Skeletal muscle satellite cell (primary cell): ENCODE results near the gene GALT.

Source experiments
- H3K27me3 ChIP-seq: 2 replicates; pipeline ENCODE4 v1.7.0; 2013; ENCODE audit warnings: low read length; ENCODE audit not compliant: control insufficient read depth, insufficient read depth
- H3K36me3 ChIP-seq: 2 replicates; pipeline ENCODE4 v1.7.0; 2013; ENCODE audit warnings: mild to moderate bottlenecking, control low read depth, low read length; ENCODE audit not compliant: insufficient read depth
- H3K4me1 ChIP-seq: 2 replicates; pipeline ENCODE4 v1.7.0; 2013; ENCODE audit warnings: low read length; ENCODE audit not compliant: control insufficient read depth, insufficient read depth
- H3K4me2 ChIP-seq: 2 replicates; pipeline ENCODE4 v1.7.0; 2013; ENCODE audit warnings: mild to moderate bottlenecking, low read length
- H3K4me3 ChIP-seq: 2 replicates; pipeline ENCODE4 v1.7.0; 2013; ENCODE audit warnings: low read length
- H3K9ac ChIP-seq: 2 replicates; pipeline ENCODE4 v1.7.0; 2013; ENCODE audit warnings: mild to moderate bottlenecking, low read depth, low read length, moderate library complexity
- H3K9me3 ChIP-seq: replicated peaks from 2 replicates; pipeline ENCODE4 v1.7.0; 2013; ENCODE audit warnings: mild to moderate bottlenecking, control low read depth, low read length

The GALT gene

DNA sequence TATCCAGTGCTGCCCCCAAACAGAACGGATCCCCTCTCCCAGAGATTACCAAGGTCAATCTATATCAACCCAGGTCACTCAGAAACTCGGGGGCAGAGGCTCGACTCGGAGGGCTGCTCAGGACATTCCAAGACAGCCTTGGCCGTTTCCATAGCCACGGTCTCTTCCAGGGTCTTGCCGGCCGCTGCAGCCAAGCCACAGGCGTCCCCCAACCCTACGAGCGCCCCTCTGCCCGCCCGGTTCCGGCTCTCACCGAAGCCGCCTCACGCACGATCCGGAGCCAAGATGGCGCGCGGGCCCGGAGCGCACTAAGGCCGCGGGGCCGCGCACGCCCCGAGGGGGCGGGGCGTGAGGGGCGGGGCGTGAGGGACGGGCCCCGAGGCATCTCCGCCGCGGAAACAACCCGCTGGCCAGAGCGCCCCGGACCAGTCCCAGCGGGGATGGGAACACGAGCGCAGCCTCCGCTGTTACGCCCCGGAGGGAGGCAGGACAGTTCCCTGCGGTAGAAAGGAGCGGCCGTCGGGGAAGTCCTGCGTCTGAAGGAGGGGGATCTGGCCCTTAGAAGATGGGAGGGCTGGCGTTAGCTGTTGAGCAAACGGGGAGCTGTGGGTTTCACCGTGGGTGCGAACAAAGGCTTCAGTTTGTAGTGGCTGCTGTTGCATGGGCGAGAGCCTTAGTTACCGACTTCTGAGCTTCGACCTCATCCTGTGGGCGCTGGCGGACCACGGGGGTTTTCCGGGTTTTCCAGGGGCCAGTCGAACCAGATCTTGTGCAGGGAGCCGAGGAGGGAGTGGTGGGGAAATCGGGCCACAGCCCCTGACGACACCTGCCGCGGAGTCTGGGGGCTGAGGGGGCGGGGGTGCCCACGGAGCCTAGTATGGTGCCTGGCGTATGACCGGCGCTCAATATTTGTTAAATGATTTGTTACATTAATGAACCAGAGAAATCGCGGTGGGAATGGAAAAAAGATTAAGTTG, 34.4 kb upstream of the GALT start, which contains the start of gene RPP25L:
Gene RPP25L, minus strand, starts transcription at position 287 of the 977 bp plus-strand sequence. CDS start 801 bp downstream, outside the sequence.
- Histone ChIP-seq H3K4me2 (peak within 1 kb of the TSS; percentile 96), H3K4me1 (peaks cover 21% of the 10 kb centered on the region), H3K9ac (peak within 1 kb of the TSS; percentile 96), H3K9me3 (no peaks in the 10 kb centered on the region), H3K4me3 (peak within 1 kb of the TSS; percentile 90), H3K36me3 (peaks cover 14% of the 10 kb centered on the region), H3K27me3 (no peaks in the 10 kb centered on the region)

GRCh38 chr9:34612788-34613390, 33.6 kb upstream of the GALT start:
- H3K4me1 ChIP-seq = peaks cover 21% of the 10 kb centered on the region
- peak overlapping the region; percentile 96 for H3K9ac ChIP-seq
- H3K27me3 ChIP-seq = no peaks in the 10 kb centered on the region
- peaks cover 22% of the 10 kb centered on the region for H3K36me3 ChIP-seq
- peak overlapping the region; percentile 96 for H3K4me2 ChIP-seq
- no peaks in the 10 kb centered on the region for H3K9me3 ChIP-seq
- peak overlapping the region; percentile 90 for H3K4me3 ChIP-seq

DNA sequence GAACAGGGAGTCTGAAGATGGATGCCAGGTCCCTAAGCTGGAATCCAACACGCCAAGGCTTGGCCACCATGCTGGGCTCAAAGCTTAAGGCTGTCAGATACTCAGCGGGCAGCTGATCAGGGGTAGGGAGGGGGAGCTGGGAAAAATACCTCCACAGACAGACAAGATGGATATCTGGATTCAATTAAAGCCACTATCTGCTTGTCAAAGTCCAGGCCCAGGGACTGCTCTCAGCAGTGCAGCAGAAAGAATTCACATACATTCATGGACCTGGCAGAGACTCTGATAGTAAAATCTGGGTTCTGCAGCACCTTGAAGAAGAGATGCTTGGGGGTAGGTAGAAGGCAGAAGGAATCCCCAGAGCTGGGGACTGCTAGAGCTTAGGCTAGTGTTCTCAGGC, 31.3 kb upstream of the GALT start:
- Histone ChIP-seq H3K9me3 (no peaks in the 10 kb centered on the region), H3K4me2 (no peak overlapping the region), H3K27me3 (no peaks in the 10 kb centered on the region), H3K36me3 (peaks cover 24% of the 10 kb centered on the region), H3K4me3 (no peak overlapping the region), H3K4me1 (peaks cover 28% of the 10 kb centered on the region), H3K9ac (no peak overlapping the region)

GRCh38 chr9:34620061-34620994, 26.1 kb upstream of the GALT start, which contains the start of gene DCTN3:
Gene DCTN3 (minus strand): TSS chr9:34620495. CDS start chr9:34620464, 31 bp downstream.
- peaks cover 19% of the 10 kb centered on the region for H3K36me3 ChIP-seq
- peaks cover 7% of the 10 kb centered on the region for H3K4me1 ChIP-seq
- H3K27me3 ChIP-seq = peaks cover 27% of the 10 kb centered on the region
- H3K9ac ChIP-seq = peak within 1 kb of the TSS; percentile 89
- H3K4me2 ChIP-seq = peak within 1 kb of the TSS; percentile 95
- H3K9me3 ChIP-seq = no peaks in the 10 kb centered on the region
- peak within 1 kb of the TSS; percentile 79 for H3K4me3 ChIP-seq

DNA sequence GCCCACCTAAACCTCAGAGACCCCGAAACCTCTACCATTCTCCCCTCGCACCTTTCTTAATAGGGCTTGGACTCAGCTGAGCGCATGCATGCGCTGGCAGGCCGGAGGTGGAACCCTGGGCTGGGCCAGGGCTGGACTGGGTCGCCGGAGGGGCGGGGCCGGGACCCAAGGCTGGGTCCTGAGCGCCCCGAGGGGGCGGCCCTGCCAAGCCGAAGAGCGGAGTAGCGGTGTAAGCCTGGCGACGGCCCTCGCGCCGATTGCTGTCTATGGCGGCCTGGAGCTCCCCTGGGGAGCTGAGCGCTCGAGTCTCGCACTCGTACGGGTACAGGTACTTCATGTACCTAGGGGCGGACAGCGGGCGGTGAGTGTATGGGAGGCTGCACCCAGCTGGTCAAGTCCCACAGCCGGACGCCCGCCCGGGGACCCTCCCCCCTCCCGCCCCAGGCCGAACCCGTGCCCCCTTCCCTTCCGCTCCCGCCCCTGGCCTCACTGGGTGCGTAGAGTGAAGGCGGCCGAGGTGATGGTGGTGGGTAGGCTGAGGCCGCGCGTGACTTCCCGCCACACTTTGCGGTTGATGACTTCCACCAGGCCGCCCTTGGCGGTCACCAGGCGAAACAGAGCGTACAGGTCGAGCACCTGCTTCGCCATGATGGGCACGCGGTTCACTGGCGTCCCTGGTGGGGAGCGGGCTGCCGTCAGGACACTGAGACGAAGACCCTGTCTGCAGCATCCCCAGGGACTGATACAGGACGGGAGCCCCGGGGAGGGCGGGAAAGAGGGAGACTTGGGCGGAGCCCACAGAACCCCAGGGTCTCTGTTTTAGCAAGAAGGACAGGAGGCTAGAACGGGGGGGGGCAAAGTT, 22.9 kb upstream of the GALT start:
- no peaks in the 10 kb centered on the region for H3K9me3 ChIP-seq
- no peak overlapping the region for H3K4me2 ChIP-seq
- H3K4me3 ChIP-seq = no peak overlapping the region
- no peak overlapping the region for H3K9ac ChIP-seq
- peaks cover 12% of the 10 kb centered on the region for H3K4me1 ChIP-seq
- peaks cover 59% of the 10 kb centered on the region for H3K27me3 ChIP-seq
- no peaks in the 10 kb centered on the region for H3K36me3 ChIP-seq

- no peak overlapping the region for H3K4me2 ChIP-seq
- no peaks in the 10 kb centered on the region for H3K9me3 ChIP-seq
- no peak overlapping the region for H3K9ac ChIP-seq
- no peak overlapping the region for H3K4me3 ChIP-seq
- H3K27me3 ChIP-seq = peaks cover 68% of the 10 kb centered on the region
- H3K4me1 ChIP-seq = peaks cover 13% of the 10 kb centered on the region
- no peaks in the 10 kb centered on the region for H3K36me3 ChIP-seq
Observed at GRCh38 chr9:34624475-34625185, 21.8 kb upstream of the GALT start.

DNA sequence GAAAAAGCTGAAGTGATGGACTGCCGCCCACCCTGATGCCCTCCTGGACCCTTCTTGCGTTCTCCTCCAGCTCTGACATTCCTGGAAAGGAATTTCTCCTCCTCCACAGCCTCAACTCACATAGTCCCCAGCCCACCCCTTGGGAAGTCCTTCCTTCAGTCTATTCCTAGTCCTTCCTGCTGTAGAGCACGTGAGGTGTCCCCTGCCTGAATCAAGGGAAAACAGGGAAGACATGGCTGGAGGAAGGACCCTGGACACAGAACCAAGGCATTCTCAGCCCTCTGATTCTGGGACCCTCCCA, 21.3 kb upstream of the GALT start:
- H3K4me1 ChIP-seq = peaks cover 11% of the 10 kb centered on the region
- H3K4me3 ChIP-seq = no peak overlapping the region
- H3K36me3 ChIP-seq = no peaks in the 10 kb centered on the region
- H3K27me3 ChIP-seq = peaks cover 73% of the 10 kb centered on the region
- H3K9me3 ChIP-seq = no peaks in the 10 kb centered on the region
- no peak overlapping the region for H3K9ac ChIP-seq
- H3K4me2 ChIP-seq = no peak overlapping the region

DNA sequence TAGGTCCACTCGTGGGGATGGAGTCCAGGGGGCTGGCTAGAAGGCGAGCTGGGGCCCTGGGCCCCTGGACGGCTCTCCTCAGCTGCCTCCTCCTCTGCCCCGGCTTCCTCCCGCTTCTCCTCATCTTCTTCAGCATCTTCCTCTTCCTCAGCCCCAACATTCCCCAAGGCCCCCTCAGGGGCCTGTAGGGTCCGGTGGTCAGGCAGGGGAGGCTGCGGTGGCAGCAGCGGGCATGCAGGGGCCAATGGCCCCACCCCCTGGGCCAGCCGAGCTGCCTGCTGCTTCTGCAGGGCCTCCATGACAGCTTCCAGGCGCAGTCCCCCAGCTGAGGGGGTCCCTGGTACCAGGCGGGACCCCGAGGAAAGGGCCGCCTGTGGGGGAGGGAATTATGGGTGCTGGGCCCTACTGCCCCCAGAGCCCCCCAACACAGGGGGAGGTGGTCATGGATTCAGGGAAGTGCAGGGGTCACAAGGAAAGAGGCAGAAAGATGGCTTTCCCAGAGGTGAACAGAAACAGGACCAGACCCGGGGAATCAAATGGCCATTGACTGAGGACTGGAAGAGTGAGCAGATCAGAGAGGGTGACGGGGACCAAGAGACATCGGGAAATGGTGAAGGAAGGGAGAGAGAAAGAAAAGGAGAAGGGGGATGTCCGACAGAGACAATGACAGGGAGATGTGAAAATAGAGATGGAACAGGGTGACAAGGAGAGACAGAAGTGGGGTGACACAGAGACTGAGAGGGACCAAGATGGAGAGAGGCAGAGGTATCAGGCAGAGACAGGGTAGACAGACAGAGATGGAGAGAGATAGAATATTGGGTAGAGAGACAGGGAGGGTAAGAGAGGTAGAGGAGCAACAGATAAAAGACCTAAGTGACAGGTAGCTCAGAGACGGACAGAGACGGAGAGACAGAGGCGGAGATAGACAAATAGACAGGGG, 18.5 kb upstream of the GALT start:
- no peak overlapping the region for H3K9ac ChIP-seq
- no peak overlapping the region for H3K4me3 ChIP-seq
- H3K4me2 ChIP-seq = peak overlapping the region; percentile 87
- no peaks in the 10 kb centered on the region for H3K36me3 ChIP-seq
- H3K9me3 ChIP-seq = no peaks in the 10 kb centered on the region
- H3K27me3 ChIP-seq = peaks cover 83% of the 10 kb centered on the region
- H3K4me1 ChIP-seq = peaks cover 11% of the 10 kb centered on the region

- Histone ChIP-seq H3K4me1 (peaks cover 11% of the 10 kb centered on the region), H3K36me3 (no peaks in the 10 kb centered on the region), H3K4me3 (peak within 1 kb of the TSS; percentile 62), H3K9me3 (no peaks in the 10 kb centered on the region), H3K4me2 (peak within 1 kb of the TSS; percentile 87), H3K9ac (no peak within 1 kb of the TSS), H3K27me3 (peaks cover 76% of the 10 kb centered on the region)
Observed at GRCh38 chr9:34628656-34629490, 17.6 kb upstream of the GALT start, which contains the start of gene ARID3C. Gene ARID3C (minus strand): TSS chr9:34629066. CDS start chr9:34628014, 1,052 bp downstream.
